ENCODE measurements around the gene NUDC. TPM values are rescaled to one million over a fixed set of nuclear protein-coding genes. Genes with fewer than 3 reads are reported as not detected.

NUDC gene
- total RNA-seq, 1 donor from 2014 or later = 45.9 TPM

GRCh38 chr1:26900815-26901511, 20.6 kb upstream of the NUDC start:
- DNase-seq (ENCODE audit: extremely low spot score in 2 of 2) = no peak
- intact Hi-C loops (cut with DNase I) = no loop called here
- TF ChIP-seq POLR2AphosphoS5 (IDR thresholded peaks at IDR 0.05; ENCODE audit: insufficient read depth in 1 of 2, low read depth in 1 of 2) (no peak), POLR2A (IDR thresholded peaks at IDR 0.05) (no peak), CTCF (IDR thresholded peaks at IDR 0.05) (no peak)
- H3K27ac ChIP-seq = peak overlapping the region; percentile 83
- peaks cover 27% of the 10 kb centered on the region for H3K4me1 ChIP-seq
- H3K36me3 ChIP-seq = peaks cover 0 to 24% of the 10 kb centered on the region in 2 donors
- no peaks in the 10 kb centered on the region for H3K9me3 ChIP-seq
- H3K27me3 ChIP-seq = no peaks in the 10 kb centered on the region
- H3K4me3 ChIP-seq = peak overlapping the region; percentile 68 to 78

- Histone ChIP-seq H3K36me3 (no peaks in the 10 kb centered on the region), H3K27me3 (no peaks in the 10 kb centered on the region), H3K27ac (no peak overlapping the region), H3K4me1 (no peaks in the 10 kb centered on the region), H3K4me3 (no peak overlapping the region), H3K9me3 (no peaks in the 10 kb centered on the region)
- no peak for DNase-seq (ENCODE audit: extremely low spot score in 2 of 2)
- TF ChIP-seq CTCF (IDR thresholded peaks at IDR 0.05) = no peak
- no peak for TF ChIP-seq POLR2A (IDR thresholded peaks at IDR 0.05)
- TF ChIP-seq POLR2AphosphoS5 (IDR thresholded peaks at IDR 0.05; ENCODE audit: insufficient read depth in 1 of 2, low read depth in 1 of 2) = no peak
- intact Hi-C loops (cut with DNase I) = no loop called here
Observed at GRCh38 chr1:26907071-26907917, 14.2 kb upstream of the NUDC start.

GRCh38 chr1:26909951-26910342, 11.6 kb upstream of the NUDC start:
- H3K4me1 ChIP-seq = no peaks in the 10 kb centered on the region
- DNase-seq (ENCODE audit: extremely low spot score in 2 of 2) = no peak
- no peaks in the 10 kb centered on the region for H3K27me3 ChIP-seq
- intact Hi-C loops (cut with DNase I) = no loop called here
- H3K36me3 ChIP-seq = no peaks in the 10 kb centered on the region
- TF ChIP-seq CTCF (IDR thresholded peaks at IDR 0.05) (no peak), POLR2A (IDR thresholded peaks at IDR 0.05) (no peak), POLR2AphosphoS5 (IDR thresholded peaks at IDR 0.05; ENCODE audit: insufficient read depth in 1 of 2, low read depth in 1 of 2) (no peak)
- H3K9me3 ChIP-seq = no peaks in the 10 kb centered on the region
- H3K27ac ChIP-seq = no peak overlapping the region
- no peak overlapping the region for H3K4me3 ChIP-seq

- DNase-seq (ENCODE audit: extremely low spot score in 2 of 2) = no peak
- H3K4me3 ChIP-seq = no peak overlapping the region
- intact Hi-C loops (cut with DNase I) = no loop called here
- no peaks in the 10 kb centered on the region for H3K36me3 ChIP-seq
- H3K4me1 ChIP-seq = no peaks in the 10 kb centered on the region
- no peak overlapping the region for H3K27ac ChIP-seq
- H3K9me3 ChIP-seq = no peaks in the 10 kb centered on the region
- no peak for TF ChIP-seq POLR2A (IDR thresholded peaks at IDR 0.05)
- no peak for TF ChIP-seq POLR2AphosphoS5 (IDR thresholded peaks at IDR 0.05; ENCODE audit: insufficient read depth in 1 of 2, low read depth in 1 of 2)
- no peak for TF ChIP-seq CTCF (IDR thresholded peaks at IDR 0.05)
- H3K27me3 ChIP-seq = no peaks in the 10 kb centered on the region
Observed at GRCh38 chr1:26910343-26911160, 11.0 kb upstream of the NUDC start.

All from vagina (tissue), 2 donors.